Activated CD8-positive, alpha-beta memory T cell treated with anti-CD3 and anti-CD28 coated beads, Interleukin-2, amount 50 U/mL, for 4 hours (primary cell): ENCODE results near the gene EGLN3.

ENCODE experiments used
- DNase-seq: peaks from one replicate; pipeline ENCODE4 v3.0.0-alpha.2; 2020

The EGLN3 gene

GRCh38 chr14:33959692-33960151, 8.8 kb upstream of the EGLN3 start:
- DNase-seq, result no peak

- DNase-seq, result no peak
Observed at GRCh38 chr14:33958605-33959226, 7.8 kb upstream of the EGLN3 start.

GRCh38 chr14:33957993-33958392, 7.1 kb upstream of the EGLN3 start:
- no peak for DNase-seq

DNA sequence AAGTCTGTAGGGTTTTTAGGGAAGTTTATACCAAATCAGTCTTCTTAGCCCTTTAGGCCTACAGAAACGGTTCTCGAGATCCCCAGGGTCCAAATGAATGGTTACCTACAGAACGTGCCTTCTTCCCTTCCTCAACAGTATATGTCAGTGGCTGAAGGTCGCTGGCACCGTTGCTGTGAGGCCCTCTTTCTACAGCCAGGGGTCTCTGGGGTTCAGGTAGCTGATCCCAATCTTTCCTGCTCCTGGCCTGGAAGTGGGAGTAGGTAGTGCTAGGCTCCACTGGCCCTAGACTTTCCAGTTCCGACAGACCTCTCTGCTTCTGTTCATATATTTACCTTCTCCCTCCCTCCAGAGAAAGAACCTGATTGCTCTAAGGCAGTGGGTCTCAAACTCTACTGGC, 6.4 kb upstream of the EGLN3 start:
- no peak for DNase-seq

DNA sequence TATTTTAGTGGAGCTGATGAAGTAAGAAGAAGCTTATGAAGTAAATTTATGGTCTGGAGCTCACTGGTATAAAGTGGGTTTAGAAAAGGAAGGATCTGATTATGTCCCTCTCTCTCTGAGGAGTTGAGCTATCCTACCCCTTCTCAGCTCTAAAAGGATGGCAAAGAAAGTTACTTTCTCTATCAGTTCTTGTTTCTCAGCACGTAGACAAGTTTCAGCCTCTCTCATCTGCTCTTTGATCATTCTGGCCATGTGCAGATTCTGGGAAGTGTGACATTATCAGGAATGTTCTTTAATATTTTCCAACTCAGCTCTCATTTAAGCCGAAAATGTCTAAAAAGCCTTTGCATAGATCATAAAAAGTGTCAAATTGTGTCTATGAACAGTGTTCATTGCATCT, 5.8 kb upstream of the EGLN3 start:
- no peak for DNase-seq

GRCh38 chr14:33954016-33954598, 3.2 kb upstream of the EGLN3 start:
- DNase-seq, result no peak

DNA sequence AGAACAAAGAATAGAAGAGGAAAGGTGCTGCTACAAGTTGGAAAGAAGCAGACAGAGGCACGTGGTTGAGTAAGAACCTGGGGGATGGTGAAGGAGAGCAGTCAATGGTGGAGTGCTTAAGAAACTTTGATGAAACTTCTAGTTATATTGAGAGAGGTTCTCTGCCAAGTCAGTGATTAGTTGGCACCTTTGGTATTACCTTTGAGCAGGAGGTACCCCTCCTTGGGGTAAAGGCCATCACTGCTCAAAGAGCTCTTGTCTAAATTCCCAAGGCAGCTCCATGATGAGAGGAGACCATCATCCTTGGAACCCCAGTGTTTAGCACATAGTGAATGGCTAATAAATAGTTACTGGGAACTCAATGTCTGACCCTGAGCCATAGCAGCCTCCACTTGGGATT, 1.7 kb upstream of the EGLN3 start:
- no peak for DNase-seq

DNA sequence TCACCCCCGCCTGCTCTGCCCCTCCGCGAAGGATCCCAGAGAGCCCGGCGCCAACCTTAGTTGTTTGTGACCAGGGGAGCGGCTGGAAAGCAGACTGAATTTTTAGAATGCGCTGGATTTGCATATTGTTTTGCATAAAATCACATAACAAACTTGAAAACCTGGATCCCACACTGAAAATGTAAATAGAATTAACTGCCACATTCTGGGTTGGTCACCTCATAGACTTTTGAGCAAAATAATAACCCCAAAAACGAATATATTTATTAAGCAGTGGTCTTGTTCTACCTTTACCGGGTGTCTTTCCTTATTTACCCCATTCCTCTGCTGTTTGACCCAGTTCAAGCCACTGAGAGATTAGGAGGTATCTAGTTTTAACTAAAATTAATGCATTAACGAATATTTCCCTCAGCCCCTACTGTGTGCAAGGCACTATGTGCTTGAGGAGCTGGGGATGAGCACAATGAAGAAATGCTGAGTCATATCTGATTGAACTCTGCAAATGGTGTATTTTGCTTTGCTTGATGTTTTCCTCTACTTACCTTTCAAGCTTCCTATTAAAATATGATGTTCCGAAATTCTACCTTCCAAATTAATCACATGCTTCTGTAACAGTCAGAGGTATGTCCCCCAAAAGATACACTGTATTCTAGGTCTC, 438 bp upstream of the EGLN3 start:
- no peak for DNase-seq

- DNase-seq, result no peak
Observed at GRCh38 chr14:33949411-33949893, 1.4 kb downstream of the EGLN3 start.

- DNase-seq, result no peak
Observed at GRCh38 chr14:33948869-33949408, 1.9 kb downstream of the EGLN3 start.

DNA sequence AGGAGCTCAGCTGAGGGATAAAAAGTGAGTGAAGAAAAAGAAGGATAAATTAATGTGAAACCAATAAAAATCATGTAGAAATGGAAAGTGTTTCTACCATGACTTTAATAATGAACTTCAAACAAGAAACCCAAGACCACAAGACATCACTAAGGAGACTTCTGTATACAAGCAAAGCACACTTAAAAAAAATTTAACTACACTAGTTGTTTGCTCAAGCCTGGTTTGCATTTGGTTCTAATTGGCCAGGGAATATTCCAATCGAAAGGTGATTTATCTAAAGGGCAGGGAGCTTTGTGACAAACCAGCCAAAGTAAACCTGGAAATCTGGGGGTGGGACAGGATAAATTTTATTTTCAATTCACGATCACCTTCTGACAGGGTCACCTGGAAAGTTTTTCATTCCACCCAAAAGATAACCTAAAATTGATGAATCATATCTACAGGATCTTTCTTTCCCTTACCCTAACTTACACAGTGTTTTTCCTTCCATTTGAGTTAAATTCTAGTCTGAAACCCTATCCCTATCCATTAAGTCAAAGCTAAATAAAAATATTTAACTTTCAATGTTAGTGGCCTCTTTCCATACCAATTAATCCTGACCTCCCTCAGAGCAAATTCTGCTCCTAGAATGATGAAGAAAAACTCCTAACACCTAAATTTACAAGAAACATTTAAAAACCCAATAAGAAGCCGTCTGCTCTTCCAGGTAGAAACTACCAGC, 2.6 kb downstream of the EGLN3 start:
- DNase-seq, result no peak

GRCh38 chr14:33946679-33947476, 4.0 kb downstream of the EGLN3 start:
- no peak for DNase-seq

- DNase-seq, result no peak
Observed at GRCh38 chr14:33945210-33946088, 5.4 kb downstream of the EGLN3 start.

- no peak for DNase-seq
Observed at GRCh38 chr14:33943096-33943883, 7.6 kb downstream of the EGLN3 start.

DNA sequence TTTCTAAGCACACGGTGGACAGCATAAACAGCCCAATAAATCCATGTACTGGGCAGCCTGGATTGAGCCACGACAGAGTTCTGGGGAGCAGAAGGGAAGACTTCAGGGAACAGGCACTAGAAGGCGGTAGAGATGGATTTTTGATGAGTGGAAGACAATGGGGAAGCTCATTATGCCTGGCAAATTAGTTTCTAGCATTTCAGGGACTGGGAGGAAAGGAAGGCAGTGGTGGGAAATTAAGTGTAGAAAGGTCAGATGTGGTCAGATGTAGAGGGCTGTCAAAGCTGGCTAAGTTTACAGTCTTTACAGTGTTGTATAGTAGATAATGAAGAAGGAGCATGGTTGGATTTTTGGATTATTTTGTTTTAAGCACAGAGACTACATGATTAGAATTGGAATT, 9.2 kb downstream of the EGLN3 start:
- no peak for DNase-seq

GRCh38 chr14:33940561-33941011, 10.3 kb downstream of the EGLN3 start:
- no peak for DNase-seq

- DNase-seq, result no peak
Observed at GRCh38 chr14:33938131-33938949, 12.5 kb downstream of the EGLN3 start.

DNA sequence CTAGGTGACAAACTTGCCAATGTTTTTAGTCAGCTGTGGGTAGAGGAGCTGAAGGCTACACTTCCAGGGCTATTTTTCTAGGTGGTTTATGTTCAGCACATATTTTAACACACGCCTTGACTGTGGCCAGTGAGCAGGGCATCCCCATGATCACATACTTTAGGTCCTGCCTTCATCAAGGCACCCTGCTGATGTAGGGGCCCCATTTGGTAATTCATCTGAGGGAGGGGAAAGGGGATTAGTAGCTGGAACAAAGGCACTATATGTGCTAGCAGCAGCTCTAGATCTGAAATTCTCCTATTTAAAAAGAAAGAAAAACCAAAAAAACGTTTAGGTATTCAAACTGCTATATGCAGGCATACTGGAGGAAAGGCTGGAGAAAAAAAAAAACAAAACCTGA, 14.5 kb downstream of the EGLN3 start:
- no peak for DNase-seq

DNA sequence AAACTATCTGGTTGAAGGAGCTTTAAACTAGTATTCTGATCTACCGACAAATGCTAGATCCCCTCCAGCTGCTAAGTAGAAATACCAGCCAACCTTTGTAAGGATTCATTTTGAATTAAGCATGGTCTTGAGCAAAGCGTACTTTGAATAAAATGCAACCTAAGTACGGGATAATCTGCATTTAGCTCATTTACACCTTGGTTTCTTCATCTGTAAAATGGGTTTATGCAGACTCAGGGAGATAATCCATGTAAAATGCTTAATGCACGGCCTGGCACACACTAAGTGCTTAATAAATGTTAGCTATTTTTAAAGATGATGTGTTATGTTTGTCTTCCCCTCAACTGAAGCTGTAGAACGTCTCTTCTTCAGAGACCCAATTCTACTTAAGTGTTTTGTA, 15.9 kb downstream of the EGLN3 start:
- DNase-seq, result no peak
